ENCODE data around the gene DMAP1.

DNA sequence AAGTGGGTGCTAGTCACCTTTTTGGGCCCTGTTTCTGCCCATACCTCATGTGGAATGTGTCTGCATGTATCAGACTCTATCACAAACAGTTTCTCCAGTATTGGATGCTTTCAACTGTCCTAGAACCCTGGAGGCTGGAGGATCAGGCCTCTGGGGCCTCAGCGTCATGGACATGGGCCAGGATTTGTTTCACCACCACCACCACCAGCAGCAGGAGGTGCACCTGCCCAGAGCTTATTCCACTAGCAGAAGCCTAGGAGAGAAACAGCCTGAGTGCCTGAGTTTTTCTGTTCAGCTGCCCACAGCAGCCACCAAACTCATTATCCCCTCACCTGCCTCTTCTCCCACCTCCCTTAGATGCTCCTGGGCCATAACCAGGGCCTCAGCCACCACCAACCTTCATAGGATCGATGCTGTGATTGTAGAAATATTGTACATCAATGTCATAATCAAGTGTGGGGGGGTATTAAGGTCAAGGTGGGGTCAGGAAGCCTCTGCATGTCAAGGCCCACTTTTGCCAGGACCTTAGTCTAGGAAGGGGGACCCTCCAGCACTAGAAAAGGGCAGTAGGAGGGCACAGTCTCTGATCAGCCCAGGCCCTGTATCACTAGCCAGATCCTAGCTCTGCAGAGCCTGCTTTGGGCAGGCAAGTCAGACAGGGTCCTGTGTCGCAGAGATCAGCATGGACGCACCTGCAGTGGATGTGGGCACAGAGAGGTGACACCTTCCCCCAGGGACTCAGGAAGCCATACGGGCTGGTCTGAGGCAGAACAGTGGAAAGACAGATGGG is 9.3 kb downstream of the DMAP1 start:
- TF ChIP-seq EZH2 (IDR thresholded peaks at IDR 0.05; ENCODE audit: borderline replicate concordance) (no peak), EZH2phosphoT487 (IDR thresholded peaks at IDR 0.05; ENCODE audit: low read depth, severe bottlenecking, unreplicated experiment) (no peak)
- TF ChIP-seq, protein P1, sequence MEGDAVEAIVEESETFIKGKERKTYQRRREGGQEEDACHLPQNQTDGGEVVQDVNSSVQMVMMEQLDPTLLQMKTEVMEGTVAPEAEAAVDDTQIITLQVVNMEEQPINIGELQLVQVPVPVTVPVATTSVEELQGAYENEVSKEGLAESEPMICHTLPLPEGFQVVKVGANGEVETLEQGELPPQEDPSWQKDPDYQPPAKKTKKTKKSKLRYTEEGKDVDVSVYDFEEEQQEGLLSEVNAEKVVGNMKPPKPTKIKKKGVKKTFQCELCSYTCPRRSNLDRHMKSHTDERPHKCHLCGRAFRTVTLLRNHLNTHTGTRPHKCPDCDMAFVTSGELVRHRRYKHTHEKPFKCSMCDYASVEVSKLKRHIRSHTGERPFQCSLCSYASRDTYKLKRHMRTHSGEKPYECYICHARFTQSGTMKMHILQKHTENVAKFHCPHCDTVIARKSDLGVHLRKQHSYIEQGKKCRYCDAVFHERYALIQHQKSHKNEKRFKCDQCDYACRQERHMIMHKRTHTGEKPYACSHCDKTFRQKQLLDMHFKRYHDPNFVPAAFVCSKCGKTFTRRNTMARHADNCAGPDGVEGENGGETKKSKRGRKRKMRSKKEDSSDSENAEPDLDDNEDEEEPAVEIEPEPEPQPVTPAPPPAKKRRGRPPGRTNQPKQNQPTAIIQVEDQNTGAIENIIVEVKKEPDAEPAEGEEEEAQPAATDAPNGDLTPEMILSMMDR (IDR thresholded peaks at IDR 0.05; ENCODE audit: poor library complexity), result no peak
